Activated gamma-delta T cell treated with Interleukin-2 at 50 U/mL for 16 hours (primary cell): ENCODE measurements around the gene KIF1A.

ENCODE experiments used
- DNase-seq: peaks from one replicate; pipeline ENCODE4 v3.0.0-alpha.2; 2020

Gene KIF1A

GRCh38 chr2:240819858-240820606 lies at the start of gene KIF1A:
TSS of gene KIF1A (minus strand) at chr2:240820219. CDS start at chr2:240797752, 22,467 bp downstream.
- DNase-seq: no peak

- no peak for DNase-seq
These were observed 49.3 kb upstream of the KIF1A start for GRCh38 chr2:240869109-240869955.

GRCh38 chr2:240868286-240869108 lies 48.5 kb upstream of the KIF1A start, which contains the start of gene AGXT:
TSS of gene AGXT (plus strand) at chr2:240868824. CDS start at chr2:240868866, 42 bp downstream.
- DNase-seq: no peak

- DNase-seq: no peak
These were observed 45.4 kb upstream of the KIF1A start for GRCh38 chr2:240865391-240865790.

- DNase-seq: no peak
These were observed 44.5 kb upstream of the KIF1A start for GRCh38 chr2:240864475-240864874.

GRCh38 chr2:240861547-240861946 lies 41.5 kb upstream of the KIF1A start:
- no peak for DNase-seq

- no peak for DNase-seq
These were observed 38.9 kb upstream of the KIF1A start for GRCh38 chr2:240858871-240859270.

- no peak for DNase-seq
These were observed 38.3 kb upstream of the KIF1A start for GRCh38 chr2:240858321-240858720.

- no peak for DNase-seq
These were observed 37.3 kb upstream of the KIF1A start for GRCh38 chr2:240857039-240858008.

GRCh38 chr2:240856151-240856980 lies 36.3 kb upstream of the KIF1A start:
- no peak for DNase-seq

- no peak for DNase-seq
These were observed 35.7 kb upstream of the KIF1A start for GRCh38 chr2:240855670-240856069.

GRCh38 chr2:240852671-240853314 lies 32.8 kb upstream of the KIF1A start:
- no peak for DNase-seq

- peak; percentile 85 for DNase-seq
These were observed 31.3 kb upstream of the KIF1A start for GRCh38 chr2:240851078-240851991.

- DNase-seq: no peak
These were observed 30.7 kb upstream of the KIF1A start for GRCh38 chr2:240850756-240851077.

- no peak for DNase-seq
These were observed 30.0 kb upstream of the KIF1A start for GRCh38 chr2:240850026-240850425.

GRCh38 chr2:240848900-240849680 lies 29.1 kb upstream of the KIF1A start:
- no peak for DNase-seq

GRCh38 chr2:240847817-240848216 lies 27.8 kb upstream of the KIF1A start:
- DNase-seq: no peak

GRCh38 chr2:240846873-240847595 lies 27.0 kb upstream of the KIF1A start:
- DNase-seq: no peak
